ENCODE results near the gene RAB27B.

DNA sequence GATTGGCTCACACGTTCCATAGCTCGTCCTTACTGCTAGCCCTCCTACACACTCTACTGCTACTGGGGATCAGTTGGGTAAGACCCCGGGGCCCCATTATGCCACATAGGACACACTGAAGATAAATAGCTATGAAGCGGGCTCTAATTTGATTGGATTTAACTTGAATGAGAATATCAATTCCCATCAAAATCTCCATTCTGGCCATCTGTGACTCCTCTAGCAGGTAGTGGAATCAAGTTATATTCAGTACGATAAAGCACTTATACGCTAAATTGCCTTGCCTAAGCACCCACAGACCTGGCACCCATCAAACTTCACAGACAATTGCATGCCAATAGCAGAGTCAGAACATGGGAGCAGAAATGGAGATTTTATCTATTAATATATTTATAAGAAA lies 91.1 kb downstream of the RAB27B start:
- TF ChIP-seq JUNB (IDR thresholded peaks at IDR 0.05), result no peak
- TF ChIP-seq, protein P1, sequence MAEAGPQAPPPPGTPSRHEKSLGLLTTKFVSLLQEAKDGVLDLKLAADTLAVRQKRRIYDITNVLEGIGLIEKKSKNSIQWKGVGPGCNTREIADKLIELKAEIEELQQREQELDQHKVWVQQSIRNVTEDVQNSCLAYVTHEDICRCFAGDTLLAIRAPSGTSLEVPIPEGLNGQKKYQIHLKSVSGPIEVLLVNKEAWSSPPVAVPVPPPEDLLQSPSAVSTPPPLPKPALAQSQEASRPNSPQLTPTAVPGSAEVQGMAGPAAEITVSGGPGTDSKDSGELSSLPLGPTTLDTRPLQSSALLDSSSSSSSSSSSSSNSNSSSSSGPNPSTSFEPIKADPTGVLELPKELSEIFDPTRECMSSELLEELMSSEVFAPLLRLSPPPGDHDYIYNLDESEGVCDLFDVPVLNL (IDR thresholded peaks at IDR 0.05; ENCODE audit: low read depth, low read length), result no peak
- TF ChIP-seq, protein P2, sequence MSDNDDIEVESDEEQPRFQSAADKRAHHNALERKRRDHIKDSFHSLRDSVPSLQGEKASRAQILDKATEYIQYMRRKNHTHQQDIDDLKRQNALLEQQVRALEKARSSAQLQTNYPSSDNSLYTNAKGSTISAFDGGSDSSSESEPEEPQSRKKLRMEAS (IDR thresholded peaks at IDR 0.05; ENCODE audit: low read depth, low read length), result no peak
